Activated CD8-positive, alpha-beta memory T cell treated with anti-CD3 and anti-CD28 coated beads, Interleukin-2, amount 50 U/mL, for 1 hour (primary cell): Measurements from ENCODE around the gene EGFR.

ENCODE experiments used
- DNase-seq: peaks from one replicate; pipeline ENCODE4 v3.0.0-alpha.2; 2020; ENCODE audit errors: extremely low read depth

Gene EGFR

DNA sequence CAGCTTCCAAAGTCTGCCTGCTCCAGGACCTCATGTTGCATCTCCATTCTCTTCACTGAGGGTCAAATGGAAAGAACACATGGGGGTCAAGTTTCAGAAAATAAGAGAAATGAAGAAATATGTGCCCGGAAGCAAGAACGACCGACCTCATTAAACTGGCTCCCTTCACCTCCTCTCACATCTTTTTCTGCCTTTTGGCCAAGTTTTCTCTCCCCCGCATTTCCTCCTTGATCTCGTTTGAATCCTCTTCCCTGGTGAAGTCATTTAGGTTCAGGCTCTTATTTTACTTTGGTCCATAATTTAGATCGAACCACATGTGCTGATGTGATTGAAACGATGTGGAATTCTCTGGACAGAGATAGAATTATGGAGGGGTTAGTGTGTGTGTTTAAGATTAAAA, 44.2 kb downstream of the EGFR start:
- DNase-seq: no peak

DNA sequence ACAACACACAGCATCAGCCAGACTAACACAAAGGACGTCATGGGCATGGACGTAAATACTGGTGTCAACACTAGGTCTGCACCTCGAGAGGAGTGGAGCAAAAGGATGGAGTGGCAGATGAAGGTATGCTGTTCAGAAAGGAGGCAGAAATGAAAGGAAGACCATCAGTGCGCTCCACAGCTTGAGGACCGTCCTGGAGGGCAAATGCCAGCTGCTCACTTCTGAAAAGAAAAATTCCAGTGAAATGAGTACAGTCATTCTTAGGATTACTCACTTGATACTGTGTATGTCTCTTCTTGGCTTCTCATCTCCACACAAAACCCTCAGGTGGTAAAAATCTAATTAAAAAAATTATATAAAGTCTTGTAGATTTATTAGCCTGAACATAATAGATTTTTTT, 44.8 kb downstream of the EGFR start:
- DNase-seq: no peak

DNA sequence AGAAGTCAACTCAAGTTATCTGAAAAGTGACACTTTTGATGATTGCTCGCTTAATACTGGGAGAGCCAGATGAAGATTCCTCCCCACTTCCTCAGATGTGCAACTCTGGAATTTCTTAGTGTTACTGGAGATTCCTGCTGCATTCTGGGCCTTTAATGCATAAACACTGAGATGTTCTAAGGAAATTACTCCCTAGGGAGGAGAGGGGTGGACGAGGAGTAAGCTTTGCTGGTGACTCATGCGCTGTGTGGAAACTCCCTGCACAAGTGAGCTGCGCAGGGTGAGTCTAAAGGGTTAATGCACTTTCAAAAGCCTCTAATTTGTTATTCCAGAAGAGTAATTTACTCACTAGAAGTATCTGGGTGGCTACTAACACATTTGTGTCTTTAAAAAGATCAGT, 46.3 kb downstream of the EGFR start:
- no peak for DNase-seq

DNA sequence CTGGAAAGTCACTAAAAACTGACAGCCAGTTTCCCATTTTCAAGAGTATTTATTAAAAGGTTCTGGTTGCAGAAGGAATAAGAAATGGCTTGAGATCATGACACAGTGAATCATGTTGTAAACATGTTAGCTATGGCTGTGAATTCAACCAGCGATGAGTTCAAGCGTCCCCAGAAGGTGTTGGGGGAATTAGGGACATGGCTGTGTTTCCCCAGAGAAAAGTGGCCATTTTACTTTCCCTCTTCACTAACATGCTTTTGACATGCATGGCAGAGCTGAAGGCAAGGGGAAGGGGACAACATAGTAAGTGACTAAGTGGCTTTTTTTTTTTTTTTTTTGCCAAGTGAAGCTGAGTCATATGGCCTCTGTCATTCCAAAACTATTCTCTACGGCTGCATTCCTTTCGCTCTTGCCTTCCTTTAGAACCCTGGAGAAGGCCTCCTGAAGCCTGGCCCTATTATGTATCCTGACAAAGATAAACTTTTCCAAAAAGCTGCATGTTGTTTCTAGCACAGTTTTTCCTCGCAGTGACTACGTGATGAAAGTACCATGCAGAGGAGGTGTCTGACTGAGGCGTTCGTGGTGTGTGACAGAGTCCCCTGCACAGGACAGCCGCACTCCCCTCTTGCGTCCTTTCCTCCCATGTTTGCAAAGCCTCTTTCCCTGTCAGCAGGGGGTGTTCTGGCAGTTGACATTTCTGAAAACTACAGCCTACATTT, 46.9 kb downstream of the EGFR start:
- DNase-seq: no peak

DNA sequence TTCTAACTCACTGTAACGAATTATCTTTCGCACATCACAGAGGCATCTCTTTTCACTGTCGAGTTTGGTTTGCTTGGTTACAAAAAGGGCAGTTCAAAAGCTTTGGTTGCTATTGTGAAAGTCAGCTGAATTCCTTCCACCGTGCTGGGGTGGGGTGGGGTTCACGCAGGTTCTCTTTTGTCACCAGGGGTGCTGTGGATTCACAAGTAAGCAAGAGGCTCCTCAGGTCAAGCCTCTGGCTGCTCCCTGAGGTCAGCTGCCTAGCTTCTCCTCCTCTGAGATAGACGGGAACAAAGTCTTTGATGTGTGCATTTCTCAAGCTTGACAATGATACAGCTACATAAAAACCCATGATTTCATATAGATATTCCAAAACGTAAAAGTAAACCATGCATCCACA, 47.7 kb downstream of the EGFR start:
- no peak for DNase-seq

DNA sequence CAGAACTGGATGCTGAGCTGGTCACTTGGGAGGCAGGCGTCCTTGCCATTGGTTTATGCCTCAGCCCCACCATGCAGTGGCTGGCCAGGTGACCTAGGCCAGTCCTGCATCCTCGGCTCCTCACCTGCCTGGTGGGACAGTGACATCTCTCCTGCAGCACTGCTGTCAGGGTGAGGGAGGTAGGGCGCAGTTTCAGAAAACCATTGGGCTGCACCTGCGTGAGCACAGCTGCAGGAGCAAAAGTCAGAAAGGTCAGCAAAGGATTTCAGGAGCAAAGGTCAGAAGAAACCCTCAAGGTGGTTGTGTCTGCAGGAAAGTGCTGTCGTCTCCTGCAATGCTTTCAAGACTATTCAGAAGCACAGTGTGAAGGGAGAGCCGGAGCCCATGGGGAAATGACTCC, 48.1 kb downstream of the EGFR start:
- no peak for DNase-seq

DNA sequence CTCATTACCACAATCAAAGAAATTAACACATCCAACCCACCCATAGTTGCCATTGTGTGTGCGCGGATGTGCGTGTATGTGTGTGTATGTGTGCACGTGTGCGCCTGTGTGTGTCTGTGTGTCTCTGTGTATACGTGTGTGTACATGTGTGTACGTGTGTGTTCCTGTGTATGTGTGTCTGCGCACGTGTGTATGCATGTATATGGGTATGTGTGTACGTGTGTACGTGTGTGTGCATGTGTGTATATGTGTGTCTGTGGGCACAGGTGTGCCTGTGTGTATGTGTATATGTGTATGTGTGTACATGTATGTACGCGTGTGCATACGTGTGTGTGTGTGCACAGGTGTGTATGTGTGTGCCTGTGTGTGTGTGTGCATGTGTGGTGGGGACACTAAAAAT, 48.9 kb downstream of the EGFR start:
- DNase-seq: no peak

DNA sequence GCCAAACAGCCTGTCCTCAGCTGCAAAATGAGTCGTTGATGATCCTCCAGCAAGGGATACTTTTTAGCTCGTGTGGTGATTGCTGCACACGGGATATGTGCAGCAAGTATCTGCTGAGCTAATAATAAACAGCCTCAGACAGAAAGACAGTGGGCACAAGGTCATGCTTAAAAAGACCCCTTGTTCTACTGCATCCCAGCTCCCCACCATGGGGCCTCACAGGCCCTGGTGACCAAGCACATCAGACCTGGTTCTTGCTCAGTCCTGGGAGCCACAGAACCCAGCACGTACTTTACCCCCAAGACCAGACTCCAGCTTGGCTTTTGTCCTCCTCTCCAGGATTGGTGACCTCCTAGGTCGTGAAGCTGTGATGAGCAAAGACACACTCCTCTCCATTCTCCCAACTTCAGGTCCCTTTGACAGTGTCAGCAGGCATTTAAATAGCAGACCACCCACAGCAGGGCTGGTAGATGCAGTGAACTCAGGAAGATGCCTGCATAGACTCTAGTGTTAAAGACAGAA, 50.5 kb downstream of the EGFR start:
- no peak for DNase-seq

DNA sequence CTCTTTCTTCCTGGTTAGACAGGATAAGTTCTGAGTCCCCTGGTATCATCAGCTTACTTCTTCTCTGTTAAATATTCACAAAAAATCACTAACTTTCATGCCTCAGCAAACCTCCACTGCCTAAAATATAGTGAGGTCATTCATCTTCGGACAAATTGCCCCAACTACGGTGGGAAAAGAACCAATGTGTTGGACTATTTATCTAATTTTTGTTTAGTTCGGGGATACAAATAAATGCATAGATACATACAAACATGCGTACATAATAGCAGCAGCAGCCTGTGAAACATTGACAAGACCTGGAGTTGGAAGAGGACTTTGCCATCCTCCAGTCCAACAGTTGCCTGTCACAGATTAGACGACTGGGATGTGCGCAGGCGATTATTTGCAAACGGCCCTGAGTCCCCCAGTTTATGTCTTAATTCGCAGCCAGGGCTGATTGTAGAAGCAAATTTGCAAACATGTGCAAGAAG, 51.5 kb downstream of the EGFR start:
- no peak for DNase-seq

DNA sequence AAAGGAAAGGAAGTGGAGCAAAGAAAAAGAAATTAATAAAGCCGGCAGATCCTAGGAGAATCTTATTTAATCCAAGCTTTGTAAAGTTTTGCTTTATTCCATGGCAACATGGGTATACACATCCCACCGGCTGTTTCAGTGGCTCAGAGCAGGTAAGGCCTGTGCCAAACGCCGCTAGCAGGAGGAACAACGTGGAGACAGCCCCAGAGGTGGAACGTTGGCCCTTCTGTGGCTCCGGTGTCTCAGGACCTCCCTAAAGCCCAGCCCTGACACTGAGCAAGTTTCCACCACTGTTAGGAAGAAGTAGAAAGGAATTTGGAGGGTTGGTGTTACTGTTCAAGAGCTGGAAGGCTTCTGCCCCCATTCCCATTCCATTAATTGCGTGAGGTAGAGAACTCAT, 52.0 kb downstream of the EGFR start:
- no peak for DNase-seq

DNA sequence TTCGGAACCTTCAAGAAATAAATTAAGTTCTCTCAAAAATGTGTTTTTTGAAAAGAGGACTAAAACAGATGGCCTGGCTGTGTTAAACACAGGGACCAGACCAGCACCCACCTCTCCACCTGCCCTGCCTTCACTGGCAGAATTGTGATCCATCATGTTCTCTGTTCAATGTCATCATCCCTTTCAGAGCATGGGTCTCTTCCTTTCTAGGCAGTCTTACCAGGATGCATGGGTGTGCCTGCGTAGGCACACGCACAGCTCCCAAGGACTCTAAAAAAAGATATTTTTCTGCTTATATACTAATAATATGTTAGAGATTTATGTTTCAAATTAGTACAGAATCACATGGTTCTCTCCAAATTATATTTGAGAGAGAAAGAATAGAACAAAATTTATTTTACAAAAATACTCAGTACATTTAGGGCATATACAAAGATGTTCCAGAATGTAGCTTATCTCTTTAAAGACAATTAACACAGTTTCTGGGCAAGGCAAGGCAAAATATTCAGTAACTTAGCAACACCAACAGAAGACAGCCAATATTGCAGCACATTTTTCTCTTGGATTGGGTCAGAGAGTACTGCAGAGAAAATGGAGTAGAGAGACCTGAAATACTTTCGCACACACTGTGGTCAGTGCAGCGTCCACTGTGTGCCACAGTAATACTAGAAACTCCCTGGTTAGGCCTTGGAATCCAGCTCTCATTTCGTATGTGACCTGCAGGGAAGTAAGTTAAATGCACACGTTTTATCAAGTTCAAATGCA, 52.8 kb downstream of the EGFR start:
- DNase-seq: no peak

DNA sequence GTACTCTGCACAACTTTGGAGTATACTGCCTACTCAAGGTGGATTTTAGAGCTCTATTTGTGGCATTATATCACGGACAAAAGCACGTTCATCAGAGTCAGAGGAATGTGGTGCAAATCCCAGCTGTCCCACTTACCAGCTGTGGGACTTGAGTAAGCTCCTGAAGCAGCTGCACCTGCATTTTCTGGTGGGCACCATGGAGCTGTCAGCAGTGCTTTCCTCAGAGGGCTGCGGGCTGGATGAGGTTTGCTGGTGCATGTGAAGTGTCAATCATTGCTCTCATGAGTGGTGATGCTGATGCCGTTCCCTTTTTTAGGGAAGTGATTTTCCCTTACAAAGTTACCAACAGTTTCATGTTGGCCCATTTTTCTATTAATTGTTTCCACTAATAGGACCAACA, 53.4 kb downstream of the EGFR start:
- DNase-seq: no peak

DNA sequence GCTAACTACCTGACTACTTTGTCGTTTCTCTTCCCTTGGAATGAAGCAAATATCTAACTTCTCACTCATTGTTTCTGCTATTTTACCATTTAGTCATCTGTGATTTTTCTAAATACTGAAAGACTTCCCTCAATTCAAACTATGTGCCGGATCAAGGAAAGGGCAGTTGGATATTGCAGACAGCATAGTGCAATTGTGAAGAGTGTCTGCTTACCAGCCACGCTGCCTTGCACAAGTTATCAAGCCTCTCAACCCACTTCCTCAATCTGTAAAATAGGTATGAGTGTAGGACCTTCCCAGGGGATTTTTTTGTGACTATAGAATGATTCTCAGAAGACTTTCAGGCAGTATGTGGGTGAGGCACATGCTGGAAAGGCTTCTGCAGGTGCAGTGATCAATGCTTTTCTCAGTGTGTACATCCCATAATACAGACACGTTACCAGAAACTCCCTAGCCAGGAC, 54.3 kb downstream of the EGFR start:
- DNase-seq: no peak

DNA sequence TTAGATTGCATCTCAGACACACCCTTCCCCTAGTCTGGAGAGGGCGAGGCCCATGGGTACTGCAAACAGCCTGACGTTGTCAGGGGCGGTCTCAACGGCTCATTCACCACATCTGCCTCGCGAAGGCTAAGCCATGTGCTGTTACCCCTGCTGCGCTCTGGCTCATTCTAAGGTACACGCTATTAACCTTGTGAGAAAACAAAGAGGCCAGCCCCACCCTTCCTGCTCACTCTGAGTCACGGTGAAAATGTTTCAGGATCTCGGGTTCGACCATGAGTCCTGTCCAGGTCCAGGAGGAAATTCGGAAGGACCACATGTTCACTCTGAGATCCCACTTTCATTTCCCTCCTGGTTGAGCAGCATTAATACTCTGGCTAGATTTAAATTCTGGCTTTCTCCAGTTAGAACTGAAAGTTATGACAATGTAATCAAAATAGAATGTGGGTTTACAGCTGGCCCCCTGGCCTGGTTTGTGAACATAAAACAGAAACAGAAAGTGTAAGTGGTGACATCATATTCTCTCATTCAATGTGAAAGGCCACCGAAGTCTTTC, 55.2 kb downstream of the EGFR start:
- DNase-seq: no peak

DNA sequence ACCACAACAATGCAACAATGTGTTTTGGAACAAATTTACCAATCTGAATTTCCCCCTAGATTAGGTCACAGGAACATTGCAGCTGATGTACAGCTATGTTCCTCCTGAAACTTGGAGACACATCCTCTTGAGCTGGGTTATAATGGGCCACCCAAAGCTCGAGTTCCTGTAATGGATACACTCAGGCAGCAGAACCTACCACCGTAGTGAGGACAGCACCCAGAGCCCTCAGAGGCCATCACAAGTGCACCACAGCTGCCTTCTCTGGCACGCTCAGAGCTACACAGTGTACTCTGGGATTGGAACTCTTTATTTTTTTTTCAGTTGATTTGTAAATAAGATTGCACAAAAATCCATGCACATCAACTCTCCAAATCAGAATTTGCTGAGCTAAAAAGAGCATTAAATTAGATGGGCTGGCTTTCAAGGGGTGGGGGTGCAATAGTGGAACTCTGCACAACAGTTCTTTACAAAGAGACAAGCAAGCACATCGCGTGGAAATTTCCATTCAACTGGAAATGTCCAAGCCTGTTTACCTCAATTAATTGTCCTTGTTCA, 56.7 kb downstream of the EGFR start:
- DNase-seq: no peak

DNA sequence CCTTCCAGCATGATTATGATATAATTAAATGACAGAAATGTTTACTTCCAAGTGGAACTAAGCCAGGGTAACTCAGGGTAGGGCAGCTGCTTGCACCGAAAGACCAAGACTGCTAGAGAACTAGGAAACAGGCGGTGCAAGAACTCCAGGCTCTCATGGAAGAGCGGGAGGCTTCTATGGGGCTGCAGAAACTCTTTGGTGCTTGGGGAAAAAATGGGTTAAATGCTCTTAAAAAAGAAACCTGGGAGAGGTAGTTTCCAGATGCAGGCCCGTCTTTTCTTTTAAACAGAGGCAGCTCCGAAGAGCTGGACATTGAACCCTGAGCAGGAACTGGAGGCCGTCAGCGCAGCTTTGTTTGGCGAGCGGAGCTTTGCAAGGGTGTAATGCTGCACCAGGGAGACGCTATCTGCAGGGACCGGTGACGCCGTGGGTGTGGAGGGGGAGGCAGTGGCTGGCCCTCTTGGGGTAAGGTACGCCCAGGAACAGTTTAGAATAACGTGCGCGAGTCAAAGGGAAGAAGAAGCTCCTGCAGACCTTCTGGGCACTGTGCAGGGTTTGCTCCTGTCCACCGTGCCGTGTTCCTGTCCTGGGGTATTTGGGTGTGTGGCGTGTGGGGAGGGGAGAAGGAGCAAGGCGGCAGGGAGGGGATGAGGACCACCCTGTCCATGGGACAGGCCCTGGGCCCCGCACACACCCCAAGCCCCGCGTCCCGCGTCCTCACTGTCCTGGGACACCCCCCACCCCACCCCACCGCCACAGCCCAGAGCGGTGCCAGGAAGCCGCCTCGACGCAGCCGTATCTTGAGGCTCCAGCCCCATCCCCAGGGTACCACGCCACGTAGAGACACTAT, 59.0 kb downstream of the EGFR start:
- DNase-seq: no peak

DNA sequence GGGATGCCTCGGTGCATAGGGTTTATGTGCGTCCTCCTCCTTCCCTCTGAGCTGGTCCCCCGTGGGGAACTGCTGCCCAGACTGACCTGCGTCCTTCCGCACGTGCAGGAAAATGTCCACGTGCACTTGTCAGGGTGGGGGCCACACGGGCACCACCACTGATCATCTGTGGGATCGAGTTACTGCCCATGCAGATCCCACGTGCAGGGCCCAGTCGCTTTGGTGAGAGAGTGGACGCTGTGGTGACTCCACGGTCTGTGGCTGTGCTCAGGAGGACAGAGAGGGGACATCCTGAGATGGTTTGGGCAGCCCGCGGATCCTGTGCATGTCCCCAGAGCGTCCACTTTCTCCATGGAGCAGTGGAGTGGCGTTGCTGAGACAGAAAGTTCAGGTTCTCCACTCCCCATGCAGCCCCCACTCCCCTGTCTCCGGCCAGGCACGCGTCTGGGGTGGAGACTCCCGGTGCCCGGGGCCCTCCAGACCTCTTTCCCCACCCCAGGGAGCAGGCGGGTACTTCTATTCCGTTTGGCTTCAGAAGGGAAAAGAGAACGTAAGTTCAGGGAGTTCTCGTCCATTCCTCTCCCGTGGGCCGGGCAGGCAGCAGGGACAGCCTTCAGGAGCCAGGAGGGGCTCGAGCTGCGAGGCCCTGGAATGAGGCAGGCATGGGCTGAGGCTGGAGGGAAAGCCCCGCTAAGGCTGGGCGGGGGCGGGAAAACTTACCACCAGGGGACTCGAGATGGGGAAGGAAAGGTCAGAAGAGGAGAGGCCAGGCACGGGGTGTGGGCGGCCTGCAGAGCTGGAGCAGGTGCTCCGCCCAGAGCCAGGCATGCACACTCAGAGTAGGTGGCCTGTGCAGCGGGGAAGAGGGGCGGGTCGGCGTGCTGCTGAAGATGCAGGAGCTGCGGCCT, 59.9 kb downstream of the EGFR start:
- no peak for DNase-seq

DNA sequence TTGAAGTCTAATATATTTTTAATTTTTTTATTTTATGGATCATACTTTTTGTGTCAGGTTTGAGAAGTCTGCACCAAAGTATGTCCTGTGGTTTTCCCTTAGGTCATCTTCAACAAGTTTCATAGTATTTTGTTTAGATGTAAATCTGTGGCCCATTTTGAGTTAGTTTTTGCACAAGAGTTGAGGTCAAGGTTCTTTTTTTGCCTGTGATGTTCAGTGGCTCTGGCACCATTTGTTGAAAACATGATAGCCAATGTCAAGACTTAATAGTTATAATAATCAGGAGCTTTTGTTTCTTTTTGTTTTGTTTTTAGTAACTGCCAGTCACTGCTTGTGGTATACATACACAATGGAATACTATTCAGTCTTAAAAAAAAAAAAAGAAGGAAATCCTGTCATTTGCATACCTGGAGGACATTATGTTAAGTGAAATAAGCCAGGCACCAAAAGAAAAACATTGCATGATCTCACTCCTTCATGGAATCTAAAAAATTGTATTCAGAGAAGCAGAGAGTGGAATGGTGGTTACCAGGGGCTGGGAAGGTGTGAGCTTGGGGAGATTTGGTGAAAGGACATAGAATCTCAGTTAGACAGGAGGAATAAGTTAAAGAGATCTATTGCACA, 61.3 kb downstream of the EGFR start:
- no peak for DNase-seq

DNA sequence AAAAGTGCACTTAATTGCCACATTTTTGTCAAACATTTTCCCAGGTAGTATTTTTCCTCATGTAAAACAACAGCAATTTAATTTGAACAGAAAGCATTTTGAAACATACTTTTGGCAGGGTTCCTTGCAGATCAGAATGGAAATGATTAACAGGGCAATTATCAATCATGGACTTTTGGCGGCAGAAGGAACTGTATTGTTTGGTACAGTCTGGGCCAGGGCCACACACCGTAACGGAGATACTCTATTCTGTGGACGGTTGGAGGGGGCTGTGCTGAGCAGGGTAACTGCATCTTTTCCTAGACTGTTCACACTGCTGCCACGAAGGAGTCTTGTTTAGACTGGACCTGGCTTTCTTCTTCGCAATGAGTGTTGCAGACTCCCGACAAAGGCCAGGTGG, 62.3 kb downstream of the EGFR start:
- no peak for DNase-seq
